HG03520 (cell line): Measurements from ENCODE around the gene ZFHX3.

Source experiments
- ATAC-seq: cut with Tn5 transposase; IDR thresholded peaks from one replicate; pipeline ENCODE4 v1.9.1; 2021; ENCODE audit warnings: mild to moderate bottlenecking, moderate library complexity; ENCODE audit not compliant: unreplicated experiment

The ZFHX3 gene

DNA sequence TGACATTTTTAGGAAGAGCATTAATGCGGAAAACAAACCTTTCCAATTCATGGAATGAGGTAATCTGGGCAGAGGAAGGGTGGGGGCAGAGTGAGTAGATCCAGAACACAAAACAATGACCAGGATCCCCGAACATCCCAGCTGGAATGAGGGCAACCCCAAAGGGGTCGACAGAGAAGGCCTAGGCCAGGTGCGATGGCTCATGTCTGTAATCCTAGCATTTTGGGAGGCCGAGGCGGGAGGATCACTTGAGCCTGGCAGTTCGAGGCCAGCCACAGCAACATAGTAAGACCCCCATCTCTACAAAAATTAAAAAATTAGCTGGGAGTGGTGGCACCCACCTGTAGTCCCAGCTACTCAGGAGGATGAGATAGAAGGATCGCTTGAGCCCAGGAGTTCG, 64.7 kb downstream of the ZFHX3 start:
- no peak for ATAC-seq

DNA sequence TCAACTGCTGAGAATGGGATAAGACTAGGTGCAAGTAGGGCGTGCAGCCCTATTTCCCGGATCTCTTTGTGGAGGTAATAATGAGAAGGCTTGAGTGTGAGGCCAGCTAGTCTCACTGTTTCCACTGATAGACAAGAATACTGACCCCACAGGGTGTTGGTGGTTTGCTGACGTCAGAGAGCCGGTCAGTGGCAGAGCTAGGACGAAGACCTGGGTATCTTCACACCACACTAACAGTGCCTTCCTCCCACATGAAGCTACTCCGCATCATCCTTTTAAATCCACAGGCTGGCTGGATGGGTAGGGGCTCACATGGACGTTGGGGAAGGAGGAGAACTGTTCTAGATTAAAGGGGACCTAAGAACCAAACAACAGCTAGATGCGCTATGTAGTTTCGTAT, 68.0 kb downstream of the ZFHX3 start:
- no peak for ATAC-seq

DNA sequence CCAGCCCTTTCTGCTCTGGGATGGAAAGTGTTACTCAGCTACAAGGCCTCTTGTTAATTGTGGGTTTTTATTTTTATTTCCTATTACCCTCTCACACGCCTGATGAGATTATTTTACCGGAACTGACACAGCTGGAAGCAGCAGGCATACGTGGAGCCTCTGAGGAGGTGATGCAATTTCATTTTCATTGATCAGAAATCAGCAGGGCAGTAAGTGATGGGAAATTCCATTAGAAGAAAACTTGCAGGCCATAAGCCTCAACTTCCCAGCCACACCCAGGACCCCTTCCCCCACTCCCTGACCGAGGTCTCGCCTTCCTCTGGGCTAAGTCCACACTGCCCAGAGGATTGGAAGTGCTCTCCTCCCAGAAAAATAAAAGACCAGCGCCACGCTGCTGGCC, 69.7 kb downstream of the ZFHX3 start:
- no peak for ATAC-seq

DNA sequence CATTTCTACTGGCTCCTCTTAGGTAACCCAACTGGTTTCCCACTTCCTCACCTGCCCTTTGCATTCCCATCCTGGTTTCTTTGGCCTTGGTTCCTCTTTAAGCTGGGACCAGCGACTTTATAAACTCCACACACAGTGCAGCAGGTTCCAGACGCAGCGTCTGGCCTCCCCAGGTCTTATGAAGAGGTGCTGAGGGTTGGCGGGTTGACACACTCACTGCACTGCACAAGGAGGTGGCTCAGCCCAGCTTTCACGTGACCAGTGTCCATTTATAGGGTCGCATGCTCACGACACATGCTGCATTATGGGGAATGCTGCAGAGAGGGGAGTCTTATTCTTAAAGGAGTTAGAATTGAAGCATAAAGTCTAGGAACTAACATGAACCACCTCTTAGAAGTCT, 70.8 kb downstream of the ZFHX3 start:
- ATAC-seq, result no peak

DNA sequence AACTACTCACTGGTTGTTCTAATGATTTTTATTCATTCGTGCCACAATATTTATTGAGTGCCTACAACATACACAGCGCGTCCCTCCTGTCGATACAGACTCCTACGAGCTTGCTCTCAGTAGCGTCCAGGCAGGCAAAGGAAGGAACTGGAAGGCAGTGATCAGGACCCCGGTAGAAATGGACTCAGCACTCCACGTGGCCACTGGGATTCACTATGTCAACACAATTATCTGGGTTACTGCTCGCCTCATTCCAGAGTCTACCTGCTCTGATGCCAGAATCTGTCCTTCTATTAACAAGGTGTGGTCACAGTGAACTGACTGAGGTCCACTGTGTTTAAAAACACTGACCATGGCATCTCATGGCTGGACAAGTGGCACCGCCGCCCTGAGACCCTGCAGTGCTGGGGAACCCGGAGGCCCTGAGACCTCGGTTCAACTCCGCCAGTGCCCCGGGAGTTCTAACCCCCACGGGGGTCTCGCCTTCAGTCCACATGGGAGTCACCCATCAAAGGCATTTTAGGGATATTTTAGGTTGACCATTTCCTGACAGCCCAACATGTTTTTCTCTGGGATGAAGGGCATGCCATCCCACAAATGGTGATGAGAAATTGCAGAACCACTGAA, 71.4 kb downstream of the ZFHX3 start:
- ATAC-seq, result no peak

DNA sequence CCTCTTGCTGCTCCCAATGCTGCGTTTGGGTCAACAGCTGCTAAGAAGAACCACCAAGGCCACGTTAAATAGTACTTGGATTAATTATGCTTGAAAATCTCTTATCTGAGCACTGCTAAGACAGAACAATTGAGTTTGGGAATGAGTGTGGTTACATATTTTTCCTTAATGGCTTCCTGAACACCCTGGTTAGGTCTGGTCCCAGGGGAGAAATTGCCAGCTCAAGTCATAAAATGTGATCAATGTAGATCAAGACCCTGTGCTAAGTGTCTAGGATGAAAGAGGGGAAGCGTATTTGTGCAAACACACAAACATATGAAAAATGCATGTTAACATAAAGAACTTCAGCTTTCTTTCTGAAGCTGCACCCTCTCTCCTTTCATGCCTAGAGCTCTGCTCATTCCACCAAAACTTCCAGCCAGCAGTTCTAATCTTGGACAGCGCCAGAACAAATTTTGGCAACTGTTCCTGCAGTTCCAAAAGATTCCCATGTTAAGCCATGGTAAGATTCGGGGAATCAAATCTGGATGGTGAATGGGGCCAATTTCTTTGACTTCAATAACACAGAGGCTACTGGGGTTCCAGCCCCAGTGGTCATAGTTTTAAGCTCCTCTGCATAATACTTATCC, 72.0 kb downstream of the ZFHX3 start:
- no peak for ATAC-seq

DNA sequence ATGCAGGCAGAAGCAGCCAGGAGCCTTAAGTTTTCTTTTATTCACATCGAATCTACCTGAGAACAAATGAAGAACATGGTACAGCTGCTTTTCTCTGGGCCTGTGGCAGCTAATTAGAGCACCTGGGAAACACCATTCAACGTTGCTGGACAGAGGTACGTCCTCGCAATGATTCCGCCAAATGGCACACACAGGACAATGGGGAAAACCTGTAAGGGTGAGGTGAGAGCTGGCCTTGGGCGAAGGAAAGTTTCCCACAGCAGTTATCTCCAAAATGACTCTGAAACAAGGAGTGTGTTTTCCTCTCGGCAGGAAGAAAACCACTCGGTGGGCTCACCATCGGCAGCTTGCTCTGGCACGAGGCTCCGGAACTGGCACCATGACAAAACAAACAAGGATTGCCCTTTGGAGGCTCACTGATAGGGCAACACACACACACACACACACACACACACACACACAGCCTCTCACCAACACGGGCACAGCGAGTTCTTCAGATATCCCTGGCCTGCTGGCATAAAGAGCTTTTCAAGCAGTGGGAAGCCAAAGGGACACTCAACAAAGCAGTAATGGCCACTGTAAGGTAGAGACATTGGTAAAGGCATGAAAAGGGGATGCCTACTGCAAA, 73.7 kb downstream of the ZFHX3 start:
- ATAC-seq, result no peak

DNA sequence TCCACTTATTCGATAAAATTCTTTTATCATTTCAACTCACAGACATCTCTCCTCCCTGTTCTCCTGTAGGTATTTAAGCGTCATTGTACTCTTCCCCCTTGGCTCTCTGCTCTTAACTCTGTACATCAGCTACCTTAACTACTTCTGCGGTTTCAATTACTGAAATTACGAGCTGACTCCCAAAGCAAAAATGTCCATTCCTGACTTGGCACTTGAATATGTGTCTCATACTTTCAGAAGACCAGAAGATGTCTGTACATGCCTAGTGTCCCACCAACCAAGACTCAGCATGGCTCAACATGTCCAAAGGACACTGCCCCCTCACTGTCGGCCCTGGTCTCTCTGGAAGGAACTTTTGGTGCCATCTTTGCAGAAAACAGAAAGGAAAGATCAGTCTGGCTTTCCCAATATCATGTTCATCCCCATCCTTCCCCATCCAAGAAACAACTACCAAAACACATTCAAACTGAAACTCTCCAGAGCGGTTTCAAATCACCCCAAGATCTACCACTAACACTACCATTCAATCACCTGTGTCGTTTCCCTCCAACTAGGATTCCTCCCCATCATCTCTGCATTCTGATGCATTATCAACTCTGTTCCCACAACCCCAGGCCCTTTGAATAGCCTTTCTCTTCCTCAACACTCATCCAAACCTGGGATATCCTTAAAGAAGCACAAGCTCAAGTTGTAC, 74.9 kb downstream of the ZFHX3 start:
- ATAC-seq, result no peak

DNA sequence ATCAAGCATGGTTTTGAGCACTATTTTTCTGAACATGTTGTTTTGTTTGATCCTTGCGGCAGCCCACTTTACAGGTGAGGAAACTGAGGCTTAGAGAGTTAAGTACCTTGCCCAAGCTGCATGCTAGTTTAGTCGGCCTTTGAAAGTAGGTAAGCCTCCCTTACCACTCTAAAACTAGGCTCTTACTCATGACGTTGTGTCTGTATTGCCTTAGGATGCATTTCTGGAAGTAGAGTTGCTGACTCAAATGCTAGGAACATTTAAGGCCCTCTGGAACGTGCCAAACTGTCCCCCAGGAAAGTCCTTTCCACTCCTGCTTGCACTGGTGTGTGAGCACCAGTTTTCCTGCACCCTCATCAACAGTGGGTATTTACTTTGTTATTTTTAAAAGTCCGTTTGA, 76.6 kb downstream of the ZFHX3 start:
- ATAC-seq, result no peak

DNA sequence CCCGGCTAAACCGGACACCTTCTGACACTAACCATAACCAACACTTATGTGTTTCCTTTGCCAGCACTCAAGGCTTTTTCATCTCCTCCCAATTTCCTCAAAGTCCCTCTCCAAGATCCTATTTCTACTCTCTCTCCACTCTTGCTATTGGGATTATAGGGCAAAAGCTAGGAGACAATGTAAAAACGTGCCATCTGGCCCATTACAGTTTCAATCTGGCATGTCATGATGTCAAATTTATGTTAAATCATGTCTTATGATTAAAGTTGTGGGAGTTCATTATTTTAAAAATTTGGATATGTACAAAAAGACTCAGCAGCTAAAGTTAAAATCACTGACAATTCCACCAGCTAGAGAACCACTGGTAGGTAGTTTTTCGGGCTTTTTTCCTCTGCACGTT, 77.3 kb downstream of the ZFHX3 start:
- ATAC-seq, result no peak

DNA sequence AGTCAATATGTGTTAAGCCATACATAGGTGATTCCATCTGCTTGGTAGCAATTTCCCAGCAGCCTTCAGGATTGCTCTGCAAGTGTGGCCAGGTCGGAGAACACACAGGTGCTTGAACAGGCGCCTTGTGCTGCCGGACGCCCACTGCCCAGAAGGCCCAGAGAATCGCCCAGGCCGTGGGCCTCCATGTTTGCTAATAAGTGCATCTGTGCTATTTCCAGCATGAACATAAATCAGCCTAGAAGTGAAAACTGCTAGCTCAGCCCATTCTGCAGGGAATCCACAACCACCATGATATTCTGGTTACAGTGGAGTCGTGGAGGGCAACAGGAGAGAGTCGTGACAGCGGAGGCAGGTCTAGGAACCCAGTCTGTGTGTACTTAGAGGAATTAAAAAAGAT, 78.1 kb downstream of the ZFHX3 start:
- no peak for ATAC-seq

DNA sequence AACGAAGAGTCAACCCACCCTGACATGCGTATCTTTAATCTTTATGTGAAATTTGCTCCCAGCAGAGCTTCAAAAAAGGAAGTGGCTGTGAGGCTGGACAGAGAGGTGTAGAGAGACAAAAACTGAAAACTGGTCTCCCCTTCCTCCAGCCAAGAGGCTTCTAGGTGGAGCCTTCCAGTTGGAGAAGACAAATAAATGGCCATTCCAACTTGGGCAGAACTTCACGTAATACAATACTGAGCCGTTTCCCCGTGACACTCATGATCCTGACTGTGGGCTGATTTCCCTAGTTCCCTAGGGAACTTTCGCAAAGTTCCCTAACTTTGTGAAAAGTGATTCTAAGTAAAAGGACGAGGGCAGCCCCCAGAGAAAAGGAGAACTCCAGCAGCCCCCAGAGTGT, 78.8 kb downstream of the ZFHX3 start:
- ATAC-seq, result no peak

DNA sequence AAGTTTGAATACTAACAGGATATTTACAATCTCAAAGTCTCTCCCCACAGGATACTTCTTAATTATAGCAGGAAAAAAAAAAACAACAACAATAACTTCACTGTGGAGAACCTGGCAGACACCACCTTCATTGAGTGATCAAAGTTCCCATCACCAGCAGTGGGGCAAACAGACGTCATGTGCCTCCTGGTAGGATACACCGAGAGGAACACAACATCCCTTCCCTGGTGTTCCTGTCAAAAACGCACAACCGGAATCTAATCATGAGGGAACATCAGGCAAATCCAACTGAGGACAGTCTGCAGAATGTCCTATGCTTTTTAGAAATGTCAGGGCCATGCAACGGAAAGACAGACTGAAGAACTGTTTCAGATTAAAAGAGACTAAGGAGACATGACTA, 80.0 kb downstream of the ZFHX3 start:
- no peak for ATAC-seq

DNA sequence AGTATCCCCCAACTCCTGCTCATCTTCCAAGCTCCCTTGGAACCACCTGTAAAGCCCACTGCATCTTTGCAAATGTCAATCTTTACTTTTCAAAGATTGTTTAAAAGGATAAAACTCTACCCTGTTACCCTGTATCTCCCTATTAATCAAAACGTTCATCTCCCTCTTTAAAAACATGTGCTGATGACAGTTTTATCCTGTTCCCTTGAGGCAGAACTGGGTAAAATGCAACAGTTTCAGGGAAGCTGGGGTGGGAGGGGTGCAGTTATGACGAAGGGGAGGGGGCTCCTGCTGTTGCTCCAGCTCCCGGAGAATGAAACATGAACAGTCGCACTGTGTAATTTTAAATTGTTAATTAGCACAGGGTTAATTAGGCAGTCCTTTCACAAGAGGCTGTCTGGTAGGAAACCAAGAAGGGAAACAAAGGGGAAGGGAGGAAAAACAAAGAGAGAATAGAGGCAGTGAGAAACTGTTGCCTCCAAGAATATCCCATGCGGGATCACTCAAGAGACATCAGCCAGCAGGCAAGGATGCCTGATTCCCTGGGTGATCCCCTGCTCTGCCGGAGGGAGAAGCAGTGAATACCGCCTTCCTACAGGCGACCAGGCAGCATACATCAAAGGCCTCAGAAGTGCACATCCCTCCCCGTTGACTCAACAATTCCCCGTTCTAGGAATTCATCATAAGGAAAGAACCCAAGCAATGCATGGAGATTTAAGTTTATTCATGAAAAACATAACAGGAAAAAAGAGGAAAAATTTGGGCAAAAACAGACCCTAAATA, 84.2 kb downstream of the ZFHX3 start:
- no peak for ATAC-seq

DNA sequence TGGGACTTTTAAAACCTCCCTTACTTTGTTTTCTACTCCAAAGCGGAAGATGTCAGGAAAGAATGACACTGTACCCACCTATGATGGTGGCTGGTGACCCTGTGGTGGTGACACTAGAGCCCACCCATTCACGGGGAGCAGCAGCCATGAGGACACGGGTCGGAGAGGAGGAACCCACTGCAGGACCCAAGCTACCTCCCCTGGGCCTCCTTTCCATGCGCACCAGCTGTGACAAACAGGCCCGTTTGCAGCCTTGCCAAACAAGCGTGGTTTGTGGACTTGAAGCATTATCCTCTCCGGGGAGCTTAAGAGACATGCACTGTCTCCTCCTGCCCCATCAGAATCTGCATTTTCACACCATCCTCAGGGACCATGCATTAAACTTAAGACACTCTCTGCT, 85.6 kb downstream of the ZFHX3 start:
- no peak for ATAC-seq

DNA sequence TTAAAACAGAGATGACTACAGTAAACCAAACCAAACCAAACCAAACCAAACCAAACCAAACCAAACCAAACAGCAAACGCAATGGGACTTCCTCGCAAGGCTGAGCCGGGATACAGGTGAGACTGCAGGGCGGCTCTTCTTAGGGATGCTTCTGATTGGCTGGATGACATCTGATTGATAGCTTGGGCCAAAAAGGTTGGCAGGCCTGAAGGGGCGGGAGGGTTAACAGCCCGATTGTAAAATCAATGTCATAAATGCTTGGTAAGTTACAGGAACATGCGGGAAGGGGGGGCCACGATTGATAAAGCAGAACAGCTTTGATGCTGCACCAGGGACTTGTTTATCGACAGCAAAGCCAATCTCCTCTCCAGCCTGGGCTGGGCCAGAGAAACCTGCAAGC, 86.1 kb downstream of the ZFHX3 start:
- ATAC-seq, result no peak

DNA sequence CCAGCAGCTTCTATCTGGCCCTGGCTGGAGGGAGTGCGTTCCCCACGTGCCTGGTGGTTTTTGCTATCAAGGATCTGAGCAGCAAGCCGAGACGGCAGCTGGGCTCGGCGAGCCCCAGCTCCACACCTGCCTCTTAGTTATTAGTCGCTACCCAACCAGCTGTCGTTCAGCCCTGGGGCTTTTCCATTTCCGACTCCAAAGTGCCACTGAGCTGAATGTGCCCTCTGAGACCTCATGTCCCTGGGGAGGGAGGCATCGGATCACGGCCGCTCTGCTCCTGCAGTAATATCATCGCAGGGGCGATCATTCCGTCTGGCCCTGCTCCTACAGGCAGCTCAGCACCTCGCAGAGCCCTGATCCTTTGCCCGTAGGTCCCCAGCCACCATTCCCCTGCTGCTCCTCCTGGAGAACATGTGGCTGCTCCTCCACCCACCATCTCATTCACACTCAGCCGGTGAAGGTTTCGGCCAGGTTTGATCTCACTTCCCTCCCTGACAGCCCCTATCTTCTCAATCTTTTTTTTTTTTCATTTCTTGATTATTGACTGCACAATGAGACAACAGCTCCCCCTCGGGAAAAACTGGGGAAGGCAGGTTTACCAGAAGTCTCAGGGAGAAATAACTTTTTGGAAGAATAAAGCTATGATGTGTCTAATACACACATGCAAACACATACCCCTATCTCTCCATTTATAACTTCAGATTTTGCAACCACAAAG, 86.7 kb downstream of the ZFHX3 start:
- no peak for ATAC-seq

DNA sequence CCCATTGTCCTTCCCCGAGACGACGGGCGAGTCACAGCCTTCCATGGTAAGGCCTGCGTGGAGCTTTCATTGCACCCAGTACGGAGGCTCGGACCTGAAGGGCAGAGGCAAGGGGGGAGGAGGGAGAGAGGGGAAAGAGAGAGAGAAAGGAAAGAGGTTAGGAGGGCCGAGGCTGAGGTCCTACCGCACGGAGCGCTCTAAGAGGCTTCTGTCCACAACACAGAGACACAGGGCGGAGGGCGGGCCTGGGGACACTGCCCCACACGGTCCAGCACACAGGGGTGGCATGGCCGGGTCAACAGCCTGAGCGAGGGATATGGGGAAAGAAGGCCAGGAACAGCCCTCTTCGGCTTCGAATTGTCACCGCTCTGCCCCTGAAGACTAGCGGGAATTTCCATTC, 87.8 kb downstream of the ZFHX3 start:
- ATAC-seq, result no peak

DNA sequence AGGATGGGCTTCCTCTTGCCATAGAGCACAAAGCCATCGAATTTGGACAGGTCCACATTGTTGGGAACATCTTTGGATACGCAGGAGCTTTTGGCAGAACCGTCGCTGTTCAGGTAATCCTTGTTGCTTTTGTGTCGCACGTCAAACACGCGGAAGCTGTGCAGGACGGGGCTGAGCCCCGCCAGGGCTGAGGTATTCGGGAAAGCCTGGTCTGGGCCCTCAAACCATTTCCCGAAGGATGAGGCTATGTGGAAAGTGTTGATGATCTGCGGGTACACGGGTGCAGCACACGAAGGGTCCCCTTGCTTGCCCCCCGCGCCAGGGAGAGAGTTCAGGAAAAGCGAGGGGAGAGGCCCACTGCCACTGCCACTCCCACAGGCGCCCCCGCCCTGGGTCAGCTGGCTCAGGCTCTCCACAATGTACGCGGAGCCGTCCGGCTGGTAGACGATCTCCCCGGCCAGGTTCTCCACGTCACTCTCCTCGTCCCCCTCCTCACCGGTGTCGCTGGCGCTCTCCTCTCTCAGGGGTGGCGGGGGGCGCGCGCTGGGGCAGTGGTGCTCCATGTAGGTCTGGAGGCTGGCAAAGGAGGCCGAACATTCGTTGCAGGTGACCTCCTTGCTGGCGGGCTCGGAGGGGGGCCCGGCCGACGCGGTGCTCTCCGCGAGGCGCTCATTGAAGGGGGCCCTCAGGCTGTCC, 88.5 kb downstream of the ZFHX3 start:
- ATAC-seq, result no peak

DNA sequence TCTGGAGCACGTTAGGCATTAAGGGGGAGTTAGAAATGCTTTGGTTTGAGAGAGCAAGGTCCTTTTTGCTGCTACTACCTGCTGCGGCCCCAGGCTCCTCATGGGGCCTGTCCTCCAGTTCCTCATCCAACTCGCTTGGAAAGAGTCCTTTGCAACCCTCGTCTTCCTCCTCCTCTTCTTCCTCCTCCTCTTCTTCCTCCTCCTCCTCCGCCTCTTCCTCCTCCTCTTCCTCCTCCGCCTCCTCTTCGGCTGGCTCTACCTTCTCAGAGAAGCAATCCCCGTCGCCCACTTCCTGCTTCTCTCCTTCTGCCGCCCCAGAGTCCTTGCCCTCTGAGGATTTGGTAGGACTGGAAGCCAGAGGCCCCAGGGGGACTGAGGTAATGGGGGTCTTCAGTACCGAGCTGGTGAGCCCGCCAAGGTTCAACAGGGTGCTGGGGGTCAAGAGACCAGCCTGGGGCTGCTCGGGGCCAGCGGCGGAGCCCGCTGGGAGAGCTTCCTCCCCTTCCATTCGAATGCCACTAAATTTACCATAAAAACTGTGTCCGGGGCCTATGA, 89.3 kb downstream of the ZFHX3 start:
- no peak for ATAC-seq
